Measurements from ENCODE around the gene NR1I3.
A peak's percentile ranks its signal among the peaks of the same experiment; 100 is the strongest.

The NR1I3 gene

DNA sequence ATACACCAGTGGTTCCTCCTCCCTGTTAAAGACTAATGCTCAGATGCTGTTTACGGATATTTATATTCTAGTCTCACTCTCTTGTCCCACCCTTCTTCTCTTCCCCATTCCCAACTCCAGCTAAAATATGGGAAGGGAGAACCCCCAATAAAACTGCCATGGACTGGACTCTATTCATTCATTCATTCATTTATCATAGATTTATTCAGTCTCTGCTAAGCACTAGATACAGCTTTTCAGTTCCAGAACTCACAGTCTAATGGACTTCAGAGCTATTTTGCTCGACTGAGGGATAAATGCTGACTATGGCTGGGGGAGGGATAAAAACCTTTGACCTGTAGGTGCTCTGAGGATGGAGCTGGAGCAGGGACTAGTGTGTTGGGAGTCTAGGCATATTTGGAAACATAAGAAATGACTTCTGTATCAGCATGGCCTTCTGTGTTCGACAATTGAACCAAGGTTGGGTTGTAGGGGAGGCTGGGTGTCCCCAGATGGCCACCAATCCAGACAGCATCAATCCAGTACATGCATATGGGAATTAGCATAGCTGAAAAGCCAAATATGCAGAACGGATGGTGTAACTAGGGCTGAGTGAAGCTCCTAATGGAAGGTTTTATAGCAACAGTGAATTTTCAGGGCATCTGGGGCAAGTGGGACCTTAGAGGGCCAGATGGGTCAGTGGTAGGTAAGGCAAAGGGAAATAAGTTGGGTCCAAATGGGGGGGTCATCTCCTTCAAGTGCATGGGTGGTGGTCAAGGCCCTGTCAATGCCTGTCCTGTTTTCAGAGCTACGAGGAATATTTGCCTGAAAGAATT is 18.7 kb downstream of the NR1I3 start:
- DNase-seq (ENCODE audit: low read depth, low spot score), result no peak

DNA sequence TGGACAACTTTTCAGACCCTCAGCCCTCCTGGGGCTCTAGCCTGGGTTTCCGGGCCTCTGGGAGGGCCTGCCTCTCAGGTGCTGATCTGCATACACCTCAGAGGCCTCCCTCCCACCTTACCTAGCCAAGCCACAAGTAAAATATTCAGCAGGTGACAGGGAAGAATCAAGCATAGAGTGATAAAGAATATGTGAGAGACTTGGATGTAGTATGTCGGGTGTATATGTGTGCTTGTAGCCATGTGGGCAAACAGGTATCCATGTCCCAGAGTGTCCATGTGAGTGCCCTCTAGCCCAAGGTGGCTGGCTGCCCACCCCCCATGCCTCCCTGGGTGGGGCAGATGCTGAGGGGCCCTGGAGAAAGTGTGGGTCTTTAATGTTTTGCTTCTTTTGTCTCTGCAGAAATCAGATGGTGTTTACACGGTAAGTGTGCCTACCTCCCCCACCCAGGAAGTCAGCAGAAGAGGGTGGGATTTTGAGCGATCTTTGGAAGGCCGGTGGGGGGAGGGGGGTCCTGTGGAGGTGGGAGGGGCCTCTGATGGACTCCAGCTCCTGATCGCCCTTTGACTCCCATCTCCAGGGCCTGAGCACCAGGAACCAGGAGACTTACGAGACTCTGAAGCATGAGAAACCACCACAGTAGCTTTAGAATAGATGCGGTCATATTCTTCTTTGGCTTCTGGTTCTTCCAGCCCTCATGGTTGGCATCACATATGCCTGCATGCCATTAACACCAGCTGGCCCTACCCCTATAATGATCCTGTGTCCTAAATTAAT is 19.5 kb downstream of the NR1I3 start:
- no peak for DNase-seq (ENCODE audit: low read depth, low spot score)

DNA sequence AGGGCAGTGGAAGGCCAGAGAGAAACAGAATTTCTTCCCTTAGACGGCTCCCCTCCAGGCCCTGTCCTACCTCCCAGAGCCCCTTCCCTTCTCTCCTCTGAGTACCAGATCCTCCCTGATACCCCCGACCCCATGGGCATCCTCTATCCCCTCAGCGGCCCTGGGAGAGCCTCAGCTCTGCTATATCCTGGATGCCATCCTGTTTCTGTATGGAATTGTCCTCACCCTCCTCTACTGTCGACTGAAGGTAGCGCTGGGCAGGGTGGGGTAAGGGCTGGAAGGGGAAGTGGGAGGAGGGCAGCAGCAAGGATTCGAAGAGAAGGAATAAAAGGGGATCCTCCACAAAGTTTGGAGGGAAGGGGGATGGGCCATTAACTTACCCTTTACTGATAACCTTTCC is 20.2 kb downstream of the NR1I3 start:
- DNase-seq (ENCODE audit: low read depth, low spot score), result no peak

DNA sequence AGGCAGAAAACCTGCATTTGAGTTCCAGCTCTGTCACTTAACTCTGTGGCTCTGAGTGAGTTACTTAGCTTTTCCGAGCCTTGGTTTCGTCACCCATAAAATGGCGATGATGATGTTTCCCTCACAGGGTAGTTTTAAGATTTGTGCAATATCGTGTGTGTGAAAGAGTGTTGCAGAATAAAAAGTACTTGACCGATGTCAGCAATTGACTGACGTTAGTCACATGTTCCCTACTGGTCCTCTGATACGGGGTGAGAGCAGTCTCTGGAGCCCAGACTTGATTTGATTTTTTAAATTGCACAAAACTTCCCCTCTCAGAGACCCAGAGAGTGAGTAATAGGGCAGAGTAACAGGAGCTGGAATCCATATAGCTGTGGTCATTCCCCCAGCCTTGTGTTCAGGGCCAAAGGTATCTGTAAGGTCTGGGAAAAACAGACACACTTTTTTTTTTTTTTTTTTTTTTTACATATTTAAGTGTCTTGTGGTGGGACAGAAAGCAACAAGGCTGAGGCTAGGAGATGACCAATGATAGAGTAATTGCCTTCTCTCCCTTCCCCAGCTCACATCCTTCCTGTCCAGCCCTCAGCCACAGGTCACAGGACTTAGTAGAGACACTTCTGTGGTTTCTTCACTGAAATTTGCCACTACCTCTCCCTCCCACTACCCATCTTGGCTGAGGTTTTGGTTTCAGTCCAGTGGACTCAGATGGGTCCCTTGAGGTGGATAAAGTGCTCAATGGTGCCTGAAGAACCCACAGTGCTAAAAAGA is 20.9 kb downstream of the NR1I3 start:
- DNase-seq (ENCODE audit: low read depth, low spot score), result peak; percentile 52

DNA sequence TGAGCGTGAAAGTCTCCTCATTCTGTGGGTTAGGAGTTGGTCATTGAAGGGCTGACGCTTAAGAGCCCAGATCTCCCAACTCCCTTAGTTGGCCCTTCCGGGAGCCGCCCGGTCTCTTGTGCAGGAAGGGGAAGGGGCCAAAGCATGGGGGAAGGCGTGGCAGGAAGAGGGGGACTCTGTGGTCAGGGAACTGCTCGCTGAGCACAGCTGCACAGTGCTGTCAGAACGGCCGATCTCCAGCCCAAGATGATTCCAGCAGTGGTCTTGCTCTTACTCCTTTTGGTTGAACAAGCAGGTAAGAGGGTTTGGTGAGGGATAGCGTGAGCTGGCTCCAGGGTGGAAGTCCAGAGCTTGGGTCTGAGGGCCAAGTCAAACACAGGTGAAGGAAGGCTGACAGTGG is 22.9 kb downstream of the NR1I3 start, which contains the start of gene FCER1G:
FCER1G (plus strand) TSS at position 220 of the 400 bp plus-strand sequence; CDS start at position 247, 27 bp downstream.
- DNase-seq (ENCODE audit: low read depth, low spot score), result no peak

DNA sequence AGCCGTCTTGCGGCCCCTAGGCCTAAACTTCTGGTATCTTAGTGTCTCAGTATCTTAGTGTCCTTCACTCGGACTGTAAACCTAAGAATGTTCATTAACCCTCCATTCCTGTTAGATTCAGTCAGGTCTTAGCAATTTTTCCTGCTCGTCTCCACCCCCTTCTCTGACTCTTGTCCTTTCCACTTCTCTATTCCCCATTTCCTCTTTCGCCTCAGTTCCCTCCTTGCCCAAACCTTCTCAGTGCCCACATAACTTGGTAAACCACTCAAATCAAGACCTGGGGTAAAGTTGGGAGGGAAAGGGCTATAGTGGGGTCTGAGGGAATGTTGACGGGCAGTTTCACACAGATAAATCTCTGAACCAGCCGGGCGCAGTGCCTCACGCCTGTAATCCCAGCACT is 23.6 kb downstream of the NR1I3 start:
- DNase-seq (ENCODE audit: low read depth, low spot score), result no peak

DNA sequence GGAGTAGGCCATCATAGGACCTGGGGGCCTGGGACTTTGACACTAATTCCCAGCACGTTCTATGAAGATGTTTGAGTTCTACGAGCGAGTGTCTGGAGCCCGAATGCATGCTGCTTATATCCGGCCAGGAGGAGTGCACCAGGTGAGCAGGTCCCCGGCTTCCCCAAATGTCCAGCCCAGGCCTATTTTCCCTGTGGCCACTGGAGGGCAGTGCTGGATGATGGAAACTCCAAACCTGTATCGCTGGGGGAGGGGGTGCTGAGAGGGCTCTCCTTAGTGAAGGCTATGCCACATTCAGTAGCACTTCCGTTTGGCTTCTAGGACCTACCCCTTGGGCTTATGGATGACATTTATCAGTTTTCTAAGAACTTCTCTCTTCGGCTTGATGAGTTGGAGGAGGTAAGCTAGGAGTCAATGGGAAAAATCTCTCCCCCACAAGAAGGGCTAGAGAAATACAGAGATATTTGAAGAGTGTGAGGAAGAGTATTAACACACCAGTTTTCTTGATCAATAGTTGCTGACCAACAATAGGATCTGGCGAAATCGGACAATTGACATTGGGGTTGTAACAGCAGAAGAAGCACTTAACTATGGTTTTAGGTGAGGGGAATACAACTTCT is 28.1 kb downstream of the NR1I3 start:
- DNase-seq (ENCODE audit: low read depth, low spot score), result peak; percentile 85

DNA sequence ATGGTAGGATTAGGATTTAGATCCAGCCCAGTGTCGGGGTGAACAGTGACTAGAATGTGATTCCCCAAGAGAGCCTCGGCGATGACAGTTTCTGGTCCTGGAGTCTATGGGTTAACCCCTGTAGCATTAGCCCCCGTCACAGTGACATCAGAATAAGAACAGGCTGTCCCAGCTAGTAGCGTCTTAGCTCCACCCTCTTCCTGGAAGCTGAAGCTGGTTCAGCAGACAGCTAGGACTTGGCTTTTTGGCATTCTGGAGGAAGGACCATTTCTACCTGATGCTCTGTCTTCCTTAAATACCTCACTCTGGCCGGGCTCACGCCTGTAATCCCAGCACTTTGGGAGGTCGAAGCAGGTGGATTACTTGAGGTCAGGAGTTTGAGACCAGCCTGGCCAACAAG is 30.8 kb downstream of the NR1I3 start:
- no peak for DNase-seq (ENCODE audit: low read depth, low spot score)

DNA sequence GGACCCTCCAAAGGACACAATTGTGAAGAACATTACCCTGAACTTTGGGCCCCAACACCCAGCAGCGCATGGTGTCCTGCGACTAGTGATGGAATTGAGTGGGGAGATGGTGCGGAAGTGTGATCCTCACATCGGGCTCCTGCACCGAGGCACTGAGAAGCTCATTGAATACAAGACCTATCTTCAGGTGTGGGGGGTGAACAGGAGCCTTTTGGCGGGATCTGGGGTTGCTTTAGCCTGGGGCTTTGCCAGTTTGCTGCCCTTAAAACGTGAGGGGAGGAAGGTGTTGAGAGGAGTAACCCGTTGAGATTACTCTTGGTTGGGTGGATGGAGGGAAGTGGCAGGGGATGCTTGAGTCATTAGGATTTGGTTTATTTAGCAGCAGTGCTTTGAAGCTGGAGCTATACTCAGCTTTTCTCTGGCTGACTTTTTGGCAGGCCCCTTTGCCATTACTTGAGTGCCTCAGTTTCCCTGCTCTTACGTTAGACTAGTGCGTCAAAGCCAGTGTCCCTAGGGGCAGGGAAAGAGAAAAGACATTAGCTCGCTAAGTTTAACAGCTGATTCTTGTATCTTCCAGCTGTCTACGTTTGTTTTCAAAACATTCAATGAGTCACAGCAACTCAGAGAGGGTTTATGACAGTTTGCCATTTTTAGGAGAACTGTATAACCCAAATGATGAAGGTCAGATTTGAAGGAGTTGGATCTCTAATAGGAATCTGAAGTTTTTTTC is 31.4 kb downstream of the NR1I3 start:
- no peak for DNase-seq (ENCODE audit: low read depth, low spot score)

DNA sequence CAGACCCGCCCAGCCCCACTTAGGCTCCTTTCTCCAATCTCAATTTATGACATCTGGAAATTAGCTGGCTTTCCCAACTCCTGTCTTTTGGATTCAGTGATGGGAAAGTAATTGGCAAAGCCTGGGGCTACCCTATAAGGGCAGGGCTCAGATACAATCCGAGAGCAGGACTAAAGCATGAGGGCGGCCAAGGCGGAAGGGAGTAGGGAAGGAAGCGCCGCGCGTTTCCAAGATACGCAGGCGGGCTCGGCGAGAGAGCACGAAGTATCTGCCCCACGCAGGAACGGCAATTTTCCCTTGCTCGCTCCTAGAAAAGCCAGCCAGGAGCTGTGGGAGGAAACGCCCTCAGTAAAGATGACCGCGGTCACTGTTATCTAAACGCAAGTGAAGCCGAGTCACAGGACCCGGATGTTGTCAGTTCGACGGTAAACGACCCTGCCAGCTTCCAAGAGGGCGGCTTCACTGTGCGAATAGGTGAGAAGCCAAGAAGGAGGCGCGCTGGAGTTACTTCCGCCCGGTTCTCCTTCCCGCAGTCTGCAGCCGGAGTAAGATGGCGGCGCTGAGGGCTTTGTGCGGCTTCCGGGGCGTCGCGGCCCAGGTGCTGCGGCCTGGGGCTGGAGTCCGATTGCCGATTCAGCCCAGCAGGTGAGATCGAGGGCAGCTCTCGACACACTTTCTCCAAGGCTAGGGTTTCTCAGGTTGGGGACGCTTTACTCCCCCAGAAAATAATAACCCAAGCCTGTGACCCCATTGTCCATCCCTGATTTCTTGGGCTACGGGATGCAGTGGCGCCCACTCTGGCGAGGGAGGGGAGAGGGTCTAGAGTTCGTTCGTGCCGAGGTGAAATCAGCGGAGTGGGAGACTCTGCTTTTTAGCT is 35.9 kb downstream of the NR1I3 start, which contains the start of gene NDUFS2:
NDUFS2 (plus strand) TSS at position 532 of the 877 bp plus-strand sequence; CDS start at position 551, 19 bp downstream.
- DNase-seq (ENCODE audit: low read depth, low spot score), result peak; percentile 99

DNA sequence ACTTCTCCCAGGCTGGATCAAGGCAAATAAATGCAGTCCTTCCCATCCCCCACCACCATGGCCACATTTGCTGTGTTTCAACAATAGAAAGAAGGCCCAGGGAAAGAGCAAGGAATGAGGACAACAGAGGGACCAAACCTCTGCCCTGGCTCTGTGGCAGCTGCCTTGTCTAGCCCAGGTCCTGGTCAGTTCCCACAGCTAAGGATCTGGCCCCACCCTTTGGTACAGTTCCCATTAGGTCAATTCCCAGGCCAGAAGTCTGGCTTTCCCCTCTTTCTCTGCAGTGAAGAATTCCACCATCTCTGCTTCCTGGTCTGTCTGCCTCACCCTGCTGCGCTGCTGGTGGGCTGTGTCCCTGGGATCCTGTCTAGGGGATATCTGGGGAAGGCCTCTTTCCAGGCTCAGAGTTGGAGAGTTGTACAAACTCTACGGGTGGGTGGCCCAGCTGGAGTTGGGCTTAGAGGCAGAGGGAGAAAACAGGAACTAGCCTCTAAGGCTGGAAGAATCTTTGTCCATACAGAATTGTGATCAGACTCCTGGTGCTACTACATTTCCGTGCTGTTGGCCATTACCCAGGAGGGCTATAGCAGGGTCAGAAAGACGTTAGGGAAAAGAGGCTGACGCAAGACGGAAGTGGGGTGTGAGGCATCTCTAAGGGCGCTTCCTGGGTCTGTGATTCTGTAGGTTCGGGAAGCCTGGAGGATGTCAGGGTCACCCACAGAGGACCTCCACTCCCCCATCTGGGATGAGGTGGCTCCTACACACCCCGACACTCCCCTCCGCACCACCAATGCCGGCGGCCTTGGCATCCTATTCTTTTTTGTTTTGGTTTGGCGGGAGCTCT is 36.8 kb downstream of the NR1I3 start:
- no peak for DNase-seq (ENCODE audit: low read depth, low spot score)

DNA sequence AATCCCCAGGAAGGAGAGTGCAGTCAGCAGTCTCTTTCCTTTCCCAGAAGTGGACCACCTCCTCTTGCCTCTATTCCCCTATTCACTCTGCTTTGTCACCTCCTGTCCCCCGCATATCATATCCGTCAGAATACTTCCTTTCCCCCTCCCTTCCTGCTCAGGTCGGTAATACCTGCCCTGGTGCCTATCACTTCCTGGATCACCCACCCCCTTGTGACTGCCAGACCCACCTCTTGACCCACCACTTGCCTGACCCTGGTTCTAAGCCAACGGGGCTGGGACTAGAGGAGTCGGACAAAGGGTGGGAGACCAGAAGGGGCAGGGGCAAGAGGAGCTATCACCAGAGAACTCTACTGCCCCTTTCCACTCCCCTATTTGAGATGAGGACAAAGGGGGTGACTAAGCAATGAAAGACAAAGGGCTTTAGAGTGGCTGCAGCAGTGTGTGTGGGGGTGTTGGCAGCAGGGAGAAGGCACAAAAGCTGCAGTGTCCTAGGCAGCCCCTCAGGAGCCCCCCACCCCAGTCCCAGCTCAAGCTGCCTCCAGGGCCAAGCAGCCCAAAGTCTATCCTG is 37.5 kb downstream of the NR1I3 start:
- no peak for DNase-seq (ENCODE audit: low read depth, low spot score)

DNA sequence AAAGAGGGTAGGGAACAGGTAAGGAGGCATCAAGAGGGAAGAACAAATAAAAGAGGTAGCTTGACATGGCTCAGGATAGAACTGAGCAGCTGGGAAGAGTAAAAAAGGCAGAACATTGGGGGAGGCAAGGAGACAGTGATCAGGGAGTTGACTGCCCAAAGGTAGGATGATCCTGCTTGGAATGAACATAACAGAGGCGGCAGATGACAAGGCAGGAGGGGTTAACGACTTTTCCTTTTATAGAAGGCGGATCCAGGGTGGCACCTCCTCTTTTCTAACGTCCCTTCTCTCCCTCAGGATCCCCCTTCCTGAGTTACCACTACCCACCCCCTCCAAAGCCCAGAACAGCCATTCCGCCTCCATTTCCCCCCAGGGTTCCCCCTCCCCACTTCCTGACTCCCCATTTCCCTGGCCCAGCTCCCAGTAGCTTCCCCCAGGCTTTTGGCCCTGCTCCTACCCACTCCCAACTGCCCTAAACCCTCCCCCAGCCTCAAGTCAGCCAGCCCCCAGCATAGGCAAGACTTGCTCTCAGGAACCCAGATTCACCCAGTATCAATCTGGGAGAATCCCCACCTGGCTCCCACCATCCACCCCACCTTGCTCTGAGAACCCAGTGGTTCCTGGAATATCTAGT is 38.4 kb downstream of the NR1I3 start:
- DNase-seq (ENCODE audit: low read depth, low spot score), result no peak

DNA sequence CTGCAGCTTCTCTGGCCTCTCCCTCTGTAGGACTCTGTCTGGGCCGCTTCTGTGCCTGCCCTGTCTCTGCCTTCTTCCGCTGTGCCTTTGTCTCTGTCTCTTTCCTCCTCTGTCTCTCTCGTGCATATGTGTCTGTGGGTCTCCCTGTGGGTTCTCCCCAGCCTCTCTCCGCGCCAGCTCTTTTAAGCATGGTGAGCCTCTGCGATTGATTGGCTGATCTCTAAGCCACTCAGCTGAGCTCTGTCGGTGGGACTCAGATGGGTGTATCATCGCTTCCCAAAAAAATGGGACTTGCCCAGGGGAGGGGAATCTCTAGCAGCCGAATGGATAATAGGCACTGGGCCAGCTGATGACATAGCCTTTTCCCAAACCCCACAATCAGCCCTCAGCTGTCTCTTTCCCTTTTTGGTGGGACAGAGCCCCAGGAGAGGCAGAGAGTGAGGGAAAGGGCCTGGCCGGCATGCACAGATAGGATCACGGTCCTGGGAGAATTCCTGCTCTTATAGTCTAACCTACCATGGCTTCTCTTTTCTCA is 39.0 kb downstream of the NR1I3 start, which contains the start of gene ADAMTS4:
ADAMTS4 (minus strand) TSS at position 158 of the 535 bp plus-strand sequence. CDS start 427 bp downstream, outside the sequence.
- no peak for DNase-seq (ENCODE audit: low read depth, low spot score)

DNA sequence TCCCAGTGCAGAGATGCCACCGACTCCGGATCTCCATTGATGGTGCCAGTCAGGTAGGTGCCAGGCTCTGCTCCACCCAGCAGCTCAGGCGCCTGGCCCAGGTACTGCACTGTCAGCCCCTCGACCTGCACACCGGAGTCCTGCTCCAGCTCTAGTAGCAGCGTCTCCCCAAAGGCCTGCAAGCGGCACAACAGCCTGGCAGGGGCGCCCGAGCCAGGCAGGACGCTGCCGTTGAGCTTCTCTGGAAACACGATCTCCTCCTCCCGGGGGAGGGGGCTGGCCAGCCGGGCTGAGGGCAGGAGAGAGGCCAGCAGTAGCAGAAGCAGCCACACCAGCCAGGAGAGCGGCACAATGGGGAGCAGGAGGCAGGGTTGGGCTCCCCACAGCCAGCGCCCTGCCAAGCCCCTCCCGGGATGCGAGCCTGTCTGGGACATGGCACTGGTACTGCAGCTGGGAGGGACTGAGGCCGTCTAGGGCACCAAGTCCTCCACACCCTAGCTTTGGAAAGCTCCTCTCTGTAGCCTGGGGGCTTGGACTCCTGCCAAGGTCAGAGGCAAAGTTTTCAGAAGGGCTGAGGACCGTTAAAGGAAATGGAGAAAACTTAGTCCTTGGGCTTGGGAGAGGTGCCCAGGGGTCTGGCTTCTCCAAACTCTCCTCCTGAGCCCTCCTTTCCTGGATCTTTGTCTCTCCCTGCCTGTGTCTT is 39.7 kb downstream of the NR1I3 start:
- DNase-seq (ENCODE audit: low read depth, low spot score), result peak; percentile 48

DNA sequence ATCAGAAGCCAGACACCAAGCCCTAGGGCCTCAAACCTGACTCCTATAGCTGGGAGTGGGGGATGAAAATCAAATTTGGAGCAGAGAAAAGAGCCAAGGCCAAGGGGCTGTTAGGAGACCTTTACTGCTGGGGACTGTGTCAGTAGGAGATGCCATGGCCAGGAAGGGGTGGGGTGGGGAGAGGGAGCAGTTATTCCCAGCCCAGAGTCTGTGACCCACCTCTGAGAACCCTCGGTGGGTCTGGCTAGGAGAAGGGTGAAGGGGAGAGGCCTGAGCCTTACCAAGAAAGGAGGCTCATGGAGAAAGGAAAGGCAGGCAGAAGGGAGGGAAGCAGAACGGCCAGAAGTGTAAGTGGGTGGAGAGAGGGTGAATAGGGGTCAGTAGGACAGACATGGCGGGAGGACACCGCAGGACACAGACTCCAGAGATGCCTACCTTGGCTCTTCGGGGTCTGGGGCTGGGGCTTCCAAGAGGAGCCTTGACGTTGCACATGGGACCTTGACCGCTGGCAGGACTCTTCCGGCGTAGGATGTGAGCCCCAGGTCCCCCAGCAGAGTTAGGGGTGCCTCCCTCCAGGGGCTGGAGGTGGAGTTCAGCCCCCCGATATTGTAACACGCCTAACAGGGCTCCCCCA is 40.3 kb downstream of the NR1I3 start:
- DNase-seq (ENCODE audit: low read depth, low spot score), result no peak

Data from astrocyte of the hippocampus (primary cell).